Spleen (tissue), 11 donors: ENCODE results near the gene ZDHHC3. TPM values are rescaled to one million over a fixed set of nuclear protein-coding genes. Genes with fewer than 3 reads are reported as not detected.

Source experiments
- DNase-seq: peaks from one replicate; pipeline ENCODE4 v3.0.0-alpha.2; 2020
- H3K27ac ChIP-seq, 8 donors: fragments of 200-600 bp; sonication (generic) in 7 of 8; 1 replicate in 4 of 8; 2 replicates in 4 of 8; pipeline versions ENCODE4 v1.5.0 to v1.8.0; 2016 to 2021; ENCODE audit warnings: inconsistent platforms in 4 of 8, mild to moderate bottlenecking in 4 of 8, moderate library complexity in 1 of 8
- H3K27me3 ChIP-seq, 7 donors: fragments of 200-600 bp; sonication (generic) in 6 of 7; replicated peaks in 1 of 7; 1 replicate in 4 of 7; 2 replicates in 3 of 7; pipeline versions ENCODE4 v1.5.0 to v1.8.0; 2016 to 2021; ENCODE audit warnings: inconsistent platforms in 3 of 7, mild to moderate bottlenecking in 1 of 7
- H3K36me3 ChIP-seq, 6 donors: fragments of 200-600 bp; sonication (generic) in 5 of 6; 1 replicate in 4 of 6; 2 replicates in 2 of 6; pipeline versions ENCODE4 v1.5.0 to v1.8.0; 2016 to 2021; ENCODE audit warnings: inconsistent platforms in 2 of 6
- H3K4me1 ChIP-seq, 6 donors: fragments of 200-600 bp; sonication (generic) in 5 of 6; 1 replicate in 3 of 6; 2 replicates in 3 of 6; pipeline versions ENCODE4 v1.5.0 to v1.8.0; 2016 to 2021; ENCODE audit warnings: inconsistent platforms in 3 of 6
- H3K4me3 ChIP-seq, 8 donors: fragments of 200-600 bp; sonication (generic) in 7 of 8; 1 replicate in 4 of 8; 2 replicates in 4 of 8; pipeline versions ENCODE4 v1.5.0 to v1.8.0; 2016 to 2021; ENCODE audit warnings: inconsistent platforms in 4 of 8, mild to moderate bottlenecking in 4 of 8, moderate library complexity in 2 of 8
- H3K9me3 ChIP-seq, 8 donors: fragments of 200-600 bp; sonication (generic) in 7 of 8; 1 replicate in 4 of 8; 2 replicates in 4 of 8; pipeline versions ENCODE4 v1.5.0 to v1.8.0; 2016 to 2021; ENCODE audit warnings: inconsistent platforms in 4 of 8
- POLR2A ChIP-seq, 3 donors: fragments of 450-650 bp; IDR thresholded peaks; one replicate each; pipeline ENCODE4 v1.5.1; 2017; ENCODE audit warnings: antibody characterized with exemption in 3 of 3, mild to moderate bottlenecking in 1 of 3
- POLR2AphosphoS5 ChIP-seq, 3 donors: sonication (generic); formaldehyde crosslinking; IDR thresholded peaks; one replicate each; pipeline ENCODE4 v1.5.1; 2017; ENCODE audit warnings: antibody characterized with exemption in 3 of 3
- WGBS, 5 donors: extraction: QIAGEN DNeasy Blood & Tissue Kit in 3 of 5; methylation state at CpG; one replicate each; pipeline versions ENCODE4 v1.1.5 to v1.1.7; 2013 to 2018; 5-methylcytosine and 5-hydroxymethylcytosine counted together
- intact Hi-C: fragments of 100-400 bp; cut with DNase I; formaldehyde crosslinking; loops from one replicate; pipeline ENCODE4 v1.15.0; 2023; ENCODE audit warnings: low total_unique reads
- polyA plus RNA-seq, 3 donors: library from polyadenylated mRNA; stranded (reverse); fragments of 200-250 nt; gene quantifications; one replicate each; pipeline ENCODE4 v1.2.1, GENCODE V29; 2013
- total RNA-seq, 7 donors: library from RNA; depleted of rRNA in 3 of 7; stranded (reverse); fragments of >200 nt in 3 of 7; fragmentation: NEBNext Ultra II Directional in 4 of 7; extraction: Animal tissue kit (Norgen Biotek cat#: 25700) in 4 of 7; gene quantifications; one replicate each; pipeline versions ENCODE4 v1.1.0 to v1.2.1, GENCODE V29; 2016 to 2021
- TF ChIP-seq, protein P1 (sequence below), 11 experiments: fragments of 200-600 bp in 7 of 11; fragments of 450-650 bp in 4 of 11; sonication (generic) in 4 of 11; IDR thresholded peaks in 8 of 11; conservative IDR thresholded peaks in 3 of 11; 1 replicate in 7 of 11; 2 replicates in 4 of 11; pipeline versions ENCODE4 v1.4.0 to v1.8.0; 2016 to 2021; ENCODE audit warnings: antibody characterized with exemption in 11 of 11, inconsistent platforms in 4 of 11, mild to moderate bottlenecking in 1 of 11
- donor health status: healthy with polysubstance abuse.
- donor health status: DM: no; HTN: no; CAD: no; lungs with moderate emphysema.
- donor health status: DM: no; HTN: no; CAD: no.
- donor health status: Bipolar disorder and iron deficiency.
- donor health status: healthy.
- donor health status: DM: no; HTN: no; CAD: no.
- donor health status: DM: yes; HTN: yes; CAD: no.

The ZDHHC3 gene
- total and polyA plus RNA-seq, 10 donors, result 15.2 to 79.2 (median 65.5) TPM

DNA sequence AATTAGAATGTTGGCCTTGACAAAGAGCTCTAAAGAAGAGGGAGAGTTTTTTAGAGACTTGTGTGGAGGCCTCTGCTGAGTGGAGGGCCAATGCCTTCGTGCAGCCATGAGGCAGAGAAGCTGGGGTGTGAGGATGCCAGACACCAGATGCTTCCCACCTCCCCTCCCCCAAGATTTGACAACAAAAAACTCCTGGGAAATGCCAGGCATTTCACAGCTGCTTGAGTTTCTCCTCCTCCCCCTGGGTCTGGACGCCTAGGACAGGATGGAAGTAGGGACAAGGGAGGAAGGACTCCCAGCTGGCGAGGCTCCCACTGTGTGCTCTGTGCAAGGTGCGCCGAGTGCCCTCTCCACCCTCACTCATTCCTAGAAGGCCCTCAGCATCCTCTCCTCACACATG, 81.5 kb downstream of the ZDHHC3 start:
- no peak for DNase-seq
- no peak overlapping the region for H3K4me3 ChIP-seq
- WGBS, 5 donors, result 55 to 60% (median 57%) methylated on average over 5 of the region's 5 CpGs
- H3K4me1 ChIP-seq, result no peaks in the 10 kb centered on the region
- TF ChIP-seq, protein P1, sequence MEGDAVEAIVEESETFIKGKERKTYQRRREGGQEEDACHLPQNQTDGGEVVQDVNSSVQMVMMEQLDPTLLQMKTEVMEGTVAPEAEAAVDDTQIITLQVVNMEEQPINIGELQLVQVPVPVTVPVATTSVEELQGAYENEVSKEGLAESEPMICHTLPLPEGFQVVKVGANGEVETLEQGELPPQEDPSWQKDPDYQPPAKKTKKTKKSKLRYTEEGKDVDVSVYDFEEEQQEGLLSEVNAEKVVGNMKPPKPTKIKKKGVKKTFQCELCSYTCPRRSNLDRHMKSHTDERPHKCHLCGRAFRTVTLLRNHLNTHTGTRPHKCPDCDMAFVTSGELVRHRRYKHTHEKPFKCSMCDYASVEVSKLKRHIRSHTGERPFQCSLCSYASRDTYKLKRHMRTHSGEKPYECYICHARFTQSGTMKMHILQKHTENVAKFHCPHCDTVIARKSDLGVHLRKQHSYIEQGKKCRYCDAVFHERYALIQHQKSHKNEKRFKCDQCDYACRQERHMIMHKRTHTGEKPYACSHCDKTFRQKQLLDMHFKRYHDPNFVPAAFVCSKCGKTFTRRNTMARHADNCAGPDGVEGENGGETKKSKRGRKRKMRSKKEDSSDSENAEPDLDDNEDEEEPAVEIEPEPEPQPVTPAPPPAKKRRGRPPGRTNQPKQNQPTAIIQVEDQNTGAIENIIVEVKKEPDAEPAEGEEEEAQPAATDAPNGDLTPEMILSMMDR (IDR thresholded peaks at IDR 0.05 in 8 of 11, conservative IDR thresholded peaks at IDR 0.05 in 3 of 11), result no peak
- no peak for TF ChIP-seq POLR2A (IDR thresholded peaks at IDR 0.05)
- no peak for TF ChIP-seq POLR2AphosphoS5 (IDR thresholded peaks at IDR 0.05)
- H3K9me3 ChIP-seq, result no peaks in the 10 kb centered on the region
- intact Hi-C loops, result no loop called here
- peaks cover 0 to 19% (median 0%) of the 10 kb centered on the region in 7 donors for H3K27me3 ChIP-seq
- no peaks in the 10 kb centered on the region for H3K36me3 ChIP-seq
- no peak overlapping the region for H3K27ac ChIP-seq

DNA sequence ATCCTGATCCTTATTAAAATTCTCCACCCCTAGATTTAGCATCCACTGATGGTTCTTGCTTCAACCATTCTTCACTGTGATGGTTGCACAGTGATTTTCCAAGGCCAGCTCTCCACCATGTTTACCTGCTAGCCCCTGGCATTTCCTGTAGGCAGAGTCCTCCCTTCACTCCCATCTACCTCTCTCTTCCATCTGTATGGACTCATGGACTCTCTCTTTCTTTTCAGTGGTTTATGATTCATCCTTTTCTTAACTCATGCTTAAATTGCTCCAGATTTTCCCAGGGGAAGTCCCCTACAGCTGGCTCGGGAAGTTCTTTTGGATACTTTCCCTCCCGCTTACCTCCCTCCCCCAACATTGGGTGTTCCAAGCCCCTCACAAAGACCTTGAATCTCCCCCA, 82.9 kb downstream of the ZDHHC3 start:
- Histone ChIP-seq H3K4me1 (no peaks in the 10 kb centered on the region), H3K4me3 (no peak overlapping the region), H3K27ac (no peak overlapping the region), H3K36me3 (no peaks in the 10 kb centered on the region), H3K9me3 (no peaks in the 10 kb centered on the region), H3K27me3 (peaks cover 0 to 7% (median 0%) of the 10 kb centered on the region in 7 donors)
- TF ChIP-seq POLR2AphosphoS5 (IDR thresholded peaks at IDR 0.05) (no peak), POLR2A (IDR thresholded peaks at IDR 0.05) (no peak)
- TF ChIP-seq, protein P1 (IDR thresholded peaks at IDR 0.05 in 8 of 11, conservative IDR thresholded peaks at IDR 0.05 in 3 of 11), result no peak
- intact Hi-C loops, result no loop called here
- WGBS, 5 donors, result 66 to 82% (median 77%) methylated on average over 2 of the region's 2 CpGs
- no peak for DNase-seq

DNA sequence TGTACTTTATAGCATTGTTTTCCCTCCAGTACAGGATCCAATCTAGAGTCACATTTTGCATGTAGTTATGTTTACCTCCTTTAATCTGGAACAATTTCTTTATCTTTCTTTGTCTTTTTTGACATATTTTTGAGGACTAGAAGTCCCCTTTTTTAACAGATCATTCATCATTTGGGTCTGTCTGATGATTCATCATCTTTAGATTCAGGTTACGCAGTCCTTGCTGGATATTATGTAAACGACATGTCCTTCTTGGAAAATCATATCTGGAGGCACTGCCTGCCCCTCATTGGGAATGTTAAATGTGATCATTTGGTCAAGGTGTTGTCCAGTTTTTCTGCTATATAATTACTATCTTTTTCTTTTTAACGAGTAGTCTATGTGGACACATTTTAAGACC, 83.3 kb downstream of the ZDHHC3 start:
- no peak for TF ChIP-seq POLR2A (IDR thresholded peaks at IDR 0.05)
- TF ChIP-seq POLR2AphosphoS5 (IDR thresholded peaks at IDR 0.05), result no peak
- no peaks in the 10 kb centered on the region for H3K36me3 ChIP-seq
- no peaks in the 10 kb centered on the region for H3K9me3 ChIP-seq
- intact Hi-C loops, result no loop called here
- WGBS, 5 donors, result 73 to 90% (median 79%) methylated on average over 3 of the region's 3 CpGs
- no peak overlapping the region for H3K27ac ChIP-seq
- no peaks in the 10 kb centered on the region for H3K4me1 ChIP-seq
- no peak for DNase-seq
- H3K4me3 ChIP-seq, result no peak overlapping the region
- peaks cover 0 to 9% (median 0%) of the 10 kb centered on the region in 7 donors for H3K27me3 ChIP-seq

DNA sequence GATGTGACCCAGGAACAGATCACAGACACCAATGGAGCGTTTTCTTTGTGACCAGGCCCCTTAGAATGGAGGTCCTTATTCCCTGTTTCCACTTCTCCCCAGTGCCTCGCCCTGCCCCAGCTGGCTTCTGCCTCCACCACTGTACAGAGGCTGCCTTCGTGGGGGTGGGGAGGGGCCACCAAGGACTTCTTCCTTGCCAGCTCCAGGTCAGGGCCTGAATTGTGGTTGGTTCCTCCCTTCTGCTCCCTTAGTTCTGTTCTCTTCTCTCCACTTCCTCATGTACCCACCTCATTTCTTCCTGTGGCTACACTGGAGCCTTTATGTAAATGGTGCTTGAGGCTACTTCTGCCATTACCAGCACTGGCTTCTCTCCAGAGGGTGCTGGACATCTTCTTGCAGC, 85.1 kb downstream of the ZDHHC3 start:
- no peak overlapping the region for H3K27ac ChIP-seq
- TF ChIP-seq, protein P1 (IDR thresholded peaks at IDR 0.05 in 8 of 11, conservative IDR thresholded peaks at IDR 0.05 in 3 of 11), result no peak
- intact Hi-C loops, result no loop called here

DNA sequence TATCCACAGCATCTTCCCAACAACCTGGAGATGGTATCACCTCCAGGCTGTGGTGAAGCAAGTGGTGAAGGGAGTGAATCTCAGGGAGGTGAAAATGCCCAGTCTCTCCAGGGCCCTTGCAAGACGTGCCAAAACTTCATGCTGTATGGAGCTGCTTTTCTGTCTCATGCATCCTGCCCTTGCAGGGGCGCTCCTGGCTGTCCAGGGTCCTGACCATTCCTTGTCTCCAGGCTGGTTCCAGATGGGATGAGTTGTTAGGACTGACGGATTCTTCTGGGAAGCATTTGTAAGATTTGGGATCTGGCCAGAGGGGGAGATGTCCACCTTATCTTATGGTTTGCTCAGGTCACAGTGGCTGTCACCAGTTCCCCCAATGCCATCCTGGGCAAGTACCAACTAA, 85.7 kb downstream of the ZDHHC3 start:
- H3K4me1 ChIP-seq, result no peaks in the 10 kb centered on the region
- DNase-seq, result no peak
- H3K4me3 ChIP-seq, result no peak overlapping the region
- TF ChIP-seq POLR2A (IDR thresholded peaks at IDR 0.05), result no peak
- TF ChIP-seq POLR2AphosphoS5 (IDR thresholded peaks at IDR 0.05), result no peak
- TF ChIP-seq, protein P1 (IDR thresholded peaks at IDR 0.05 in 8 of 11, conservative IDR thresholded peaks at IDR 0.05 in 3 of 11), result no peak
- no peak overlapping the region for H3K27ac ChIP-seq
- 64 to 81% (median 75%) methylated on average over 3 of the region's 3 CpGs for WGBS, 5 donors
- no peaks in the 10 kb centered on the region for H3K9me3 ChIP-seq
- intact Hi-C loops, result no loop called here
- no peaks in the 10 kb centered on the region for H3K36me3 ChIP-seq
- peaks cover 0 to 30% (median 0%) of the 10 kb centered on the region in 7 donors for H3K27me3 ChIP-seq

More for the DNA sequence above, 85.1 kb downstream of the ZDHHC3 start:
- Histone ChIP-seq H3K27me3 (peaks cover 0 to 24% (median 0%) of the 10 kb centered on the region in 7 donors), H3K4me3 (no peak overlapping the region), H3K9me3 (no peaks in the 10 kb centered on the region), H3K4me1 (no peaks in the 10 kb centered on the region), H3K36me3 (no peaks in the 10 kb centered on the region)
- DNase-seq, result no peak
- 47 to 69% (median 60%) methylated on average over 3 of the region's 3 CpGs for WGBS, 5 donors
